HCT116 (cell line): ENCODE measurements around the gene SORCS2. TPM values are rescaled to one million over a fixed set of nuclear protein-coding genes. Genes with fewer than 3 reads are reported as not detected.

Source experiments
- ATAC-seq: fragments of 200-7000 bp; cut with Tn5 transposase; 2 replicates; pipeline ENCODE4 v1.9.1; 2020; ENCODE audit warnings: mild to moderate bottlenecking, moderate library complexity
- BruUV-seq: library from RNA; stranded (reverse); fragments of 400-500 nt; replicated peaks from 2 replicates; lab custom pipeline; 2021; lab: Mats Ljungman, UMichigan
- CTCF ChIA-PET: fragments of 300-600 bp; sonication (Branson Sonifier 250); formaldehyde crosslinking; loops from one replicate; lab custom pipeline; 2021; ENCODE audit warnings: antibody characterized with exemption; lab: Charles Lee
- POLR2A ChIA-PET: fragments of 300-600, 350-600 bp; sonication (Branson Sonifier 250); formaldehyde crosslinking; loops from one replicate; lab custom pipeline; 2021; ENCODE audit warnings: antibody characterized with exemption; lab: Charles Lee
- RAD21 ChIA-PET, 2 experiments: fragments of 300-600 bp; sonication (Branson Sonifier 250); formaldehyde crosslinking; loops; one replicate each; lab custom pipeline; 2023; ENCODE audit warnings: low total read pairs in 2 of 2; ENCODE audit not compliant: uncharacterized antibody in 2 of 2, unreplicated experiment in 2 of 2, low non-redundant PET in 1 of 2; lab: Charles Lee
- DNase-seq: peaks from one replicate; pipeline ENCODE4 v3.0.0-alpha.2; 2010; ENCODE audit warnings: low read depth, low spot score
- H2AFZ ChIP-seq: fragments of 200-600 bp; shearing (Covaris generic), sonication (generic); 2 replicates; pipeline ENCODE4 v1.6.1; 2017; ENCODE audit warnings: low read depth, mixed run types, mixed read lengths, antibody characterized with exemption, low read length; ENCODE audit not compliant: poor library complexity, severe bottlenecking
- H3K27ac ChIP-seq: 2 replicates; pipeline ENCODE4 v1.5.1; 2012; ENCODE audit warnings: low read depth, low read length
- H3K27me3 ChIP-seq: fragments of 200-600 bp; sonication (generic); 2 replicates; pipeline ENCODE4 v1.6.1; 2016; ENCODE audit warnings: mixed run types, low read length, mixed read lengths; ENCODE audit not compliant: insufficient read depth
- H3K36me3 ChIP-seq, 2 experiments: fragments of 200-500 bp in 1 of 2; fragments of 200-600 bp in 1 of 2; sonication (Bioruptor generic) in 1 of 2; sonication (generic) in 1 of 2; 2 replicates each; pipeline versions ENCODE4 v1.5.1 to v1.6.1; 2014 to 2016; ENCODE audit warnings: low read length in 2 of 2, inconsistent platforms in 1 of 2, mixed read lengths in 1 of 2, mixed run types in 1 of 2; ENCODE audit not compliant: insufficient read depth in 2 of 2, control insufficient read depth in 1 of 2
- H3K4me1 ChIP-seq, 2 experiments: fragments of 200-600 bp in 1 of 2; sonication (generic) in 1 of 2; 2 replicates each; pipeline versions ENCODE4 v1.5.1 to v1.6.1; 2012 to 2017; ENCODE audit warnings: low read length in 2 of 2, inconsistent platforms in 1 of 2, mild to moderate bottlenecking in 1 of 2, mixed read lengths in 1 of 2, mixed run types in 1 of 2, moderate library complexity in 1 of 2; ENCODE audit not compliant: insufficient read depth in 2 of 2, control insufficient read depth in 1 of 2
- H3K4me2 ChIP-seq: fragments of 200-600 bp; sonication (generic); 2 replicates; pipeline ENCODE4 v1.6.1; 2017; ENCODE audit warnings: mixed run types, low read length, mixed read lengths
- H3K4me3 ChIP-seq, 2 experiments: fragments of 200-600 bp in 1 of 2; sonication (generic) in 1 of 2; replicated peaks in 1 of 2; 2 replicates each; pipeline ENCODE4 v1.5.1; 2011 to 2016; ENCODE audit warnings: low read length in 2 of 2, control low read depth in 1 of 2, low read depth in 1 of 2, mild to moderate bottlenecking in 1 of 2, mixed read lengths in 1 of 2, mixed run types in 1 of 2
- H3K79me2 ChIP-seq: fragments of 200-600 bp; sonication (generic); 2 replicates; pipeline ENCODE4 v1.6.1; 2017; ENCODE audit warnings: mild to moderate bottlenecking, mixed run types, low read length, moderate library complexity, mixed read lengths; ENCODE audit not compliant: insufficient read depth
- H3K9ac ChIP-seq: fragments of 200-600 bp; sonication (generic); 2 replicates; pipeline ENCODE4 v1.6.1; 2016; ENCODE audit warnings: low read length, mixed read lengths
- H3K9me2 ChIP-seq: fragments of 200-600 bp; sonication (generic), shearing (Covaris generic); 2 replicates; pipeline ENCODE4 v1.6.1; 2017; ENCODE audit warnings: mixed run types, mild to moderate bottlenecking, moderate library complexity; ENCODE audit not compliant: insufficient read depth
- H3K9me3 ChIP-seq, 2 experiments: fragments of 200-500 bp in 1 of 2; fragments of 200-600 bp in 1 of 2; sonication (Bioruptor generic) in 1 of 2; sonication (generic) in 1 of 2; 2 replicates each; pipeline ENCODE4 v1.6.1; 2014 to 2017; ENCODE audit warnings: low read length in 2 of 2, mixed read lengths in 2 of 2, inconsistent platforms in 1 of 2, low read depth in 1 of 2, mild to moderate bottlenecking in 1 of 2, mixed run types in 1 of 2, moderate library complexity in 1 of 2; ENCODE audit not compliant: control insufficient read depth in 1 of 2, insufficient read depth in 1 of 2
- H4K20me1 ChIP-seq: fragments of 200-600 bp; sonication (generic), shearing (Covaris generic); 2 replicates; pipeline ENCODE4 v1.6.1; 2017; ENCODE audit warnings: mixed run types, mild to moderate bottlenecking, moderate library complexity; ENCODE audit not compliant: insufficient read depth
- EZH2 ChIP-seq: fragments of 200-600 bp; sonication (generic); IDR thresholded peaks from 2 replicates; pipeline ENCODE4 v1.6.1; 2017; ENCODE audit warnings: antibody characterized with exemption, mixed run types
- POLR2A ChIP-seq: IDR thresholded peaks from 2 replicates; pipeline ENCODE4 v1.7.0; 2011; ENCODE audit warnings: borderline replicate concordance; ENCODE audit not compliant: insufficient read depth, insufficient read length; ENCODE audit errors: extremely low read depth
- REST ChIP-seq: IDR thresholded peaks from 2 replicates; pipeline ENCODE4 v1.6.1; 2012; ENCODE audit warnings: low read depth
- SIN3A ChIP-seq: IDR thresholded peaks from 2 replicates; pipeline ENCODE4 v1.6.1; 2012; ENCODE audit warnings: low read depth
- YY1 ChIP-seq: IDR thresholded peaks from 2 replicates; pipeline ENCODE4 v1.6.1; 2011; ENCODE audit warnings: low read length, low read depth, moderate library complexity, mild to moderate bottlenecking; ENCODE audit not compliant: insufficient replicate concordance; ENCODE audit errors: extremely low read depth
- ZBTB33 ChIP-seq: IDR thresholded peaks from 2 replicates; pipeline ENCODE4 v1.6.1; 2011; ENCODE audit warnings: mild to moderate bottlenecking, low read length, moderate library complexity; ENCODE audit not compliant: insufficient replicate concordance; ENCODE audit errors: extremely low read depth
- intact Hi-C: fragments of 100-400 bp; cut with micrococcal nuclease; formaldehyde crosslinking; loops from 2 replicates; pipeline ENCODE4 v1.10.0; 2022
- total RNA-seq: library from RNA; stranded (reverse); gene quantifications from one replicate; pipeline ENCODE4 v1.2.1, GENCODE V29; 2021; ENCODE audit not compliant: unreplicated experiment

The SORCS2 gene
- total RNA-seq, 1 experiment from 2014 or later: 0.37 TPM

GRCh38 chr4:7766086-7766485 lies 573.7 kb downstream of the SORCS2 start:
- no peaks in the 10 kb centered on the region for H3K79me2 ChIP-seq
- H3K9me3 ChIP-seq: no peaks in the 10 kb centered on the region
- RAD21 ChIA-PET: no interaction called here
- no peak overlapping the region for H3K27ac ChIP-seq
- CTCF ChIA-PET: no interaction called here
- peaks cover 2 to 3% of the 10 kb centered on the region in 2 experiments; a peak in 2 of 4 replicates for H3K36me3 ChIP-seq
- H4K20me1 ChIP-seq: no peaks in the 10 kb centered on the region
- DNase-seq (no peak), ATAC-seq (no peak)
- H3K27me3 ChIP-seq: no peaks in the 10 kb centered on the region
- no peak overlapping the region for H3K4me2 ChIP-seq
- H3K9ac ChIP-seq: no peak overlapping the region
- BruUV-seq: no TSS peak
- H3K4me3 ChIP-seq: no peak overlapping the region
- no peaks in the 10 kb centered on the region for H3K9me2 ChIP-seq
- no peak for TF ChIP-seq EZH2
- TF ChIP-seq ZBTB33: no peak
- TF ChIP-seq SIN3A: no peak
- TF ChIP-seq YY1: no peak
- TF ChIP-seq REST: no peak
- TF ChIP-seq POLR2A: no peak
- intact Hi-C loops: no loop called here
- POLR2A ChIA-PET: no interaction called here
- peaks cover 0 to 4% of the 10 kb centered on the region in 2 experiments; a peak in 1 of 4 replicates for H3K4me1 ChIP-seq
- H2AFZ ChIP-seq: no peak overlapping the region
